Measurements from ENCODE around the gene CARHSP1. TPM values are rescaled to one million over a fixed set of nuclear protein-coding genes. Genes with fewer than 3 reads are reported as not detected.

The CARHSP1 gene
- polyA plus RNA-seq, 1 of the 3 experiments (the other 2 are of a cell fraction), result 93.6 TPM

DNA sequence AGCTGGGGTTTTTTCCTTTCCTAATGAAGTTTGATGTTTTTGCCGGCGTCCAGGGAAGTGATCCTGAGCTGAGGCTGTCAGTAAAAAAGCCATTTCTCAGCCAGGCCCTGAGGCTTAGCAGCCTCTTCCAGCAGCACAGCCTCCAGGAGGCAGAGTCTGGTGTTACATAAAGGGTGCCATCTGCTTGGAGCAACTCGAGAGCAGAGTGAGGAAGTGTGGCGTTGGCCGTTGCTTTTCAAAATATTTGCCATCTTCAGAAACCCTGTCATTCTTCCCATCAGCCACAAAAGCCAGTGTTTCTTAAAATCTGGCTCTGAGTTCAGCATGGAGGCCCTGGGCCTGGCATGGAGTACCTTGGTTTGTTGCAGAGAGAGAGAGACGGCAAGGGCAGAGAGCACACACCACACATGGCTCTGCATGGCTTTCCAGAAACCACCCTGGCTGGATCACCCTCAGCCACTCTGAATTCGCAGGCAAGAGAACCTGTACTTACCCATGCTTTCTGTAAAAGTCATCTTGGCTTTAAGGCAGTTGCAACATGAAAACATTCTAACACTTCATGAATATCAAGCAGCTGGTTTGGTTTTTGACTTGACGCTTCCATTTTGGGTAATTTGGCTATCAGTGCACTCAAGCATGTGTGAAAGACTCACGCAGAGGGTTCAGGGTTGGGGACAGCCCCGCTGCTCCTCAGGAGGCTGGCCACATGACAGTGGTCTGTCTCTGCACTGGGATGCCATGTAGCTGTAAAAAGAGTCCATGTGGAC is 50.1 kb downstream of the CARHSP1 start:
- DNase-seq, result no peak
- Histone ChIP-seq H3K9me2 (no peaks in the 10 kb centered on the region), H4K20me1 (ENCODE audit: insufficient read depth) (no peaks in the 10 kb centered on the region), H2AFZ (ENCODE audit: low read depth) (no peak overlapping the region), H3K27ac (ENCODE audit: low read depth in 2 of 2, low read length in 1 of 2) (peak overlapping the region in 1 of 2 experiments; percentile 17; a peak in 1 of 4 replicates), H3K9ac (no peak overlapping the region), H3K36me3 (replicated peaks in 1 of 2; ENCODE audit: control insufficient read depth in 1 of 2, insufficient read depth in 2 of 2, low read length in 1 of 2) (peaks cover 65 to 77% of the 10 kb centered on the region in 2 experiments), H3K4me1 (ENCODE audit: control insufficient read depth in 1 of 2, insufficient read depth in 2 of 2, low read depth in 1 of 2, low read length in 1 of 2) (peaks cover 0 to 12% of the 10 kb centered on the region in 2 experiments; a peak in 3 of 4 replicates), H3K4me2 (no peak overlapping the region), H3F3A (replicated peaks; ENCODE audit: insufficient read depth) (peaks cover 4% of the 10 kb centered on the region), H3K9me3 (no peaks in the 10 kb centered on the region), H3K27me3 (ENCODE audit: insufficient read depth) (no peaks in the 10 kb centered on the region), H3K4me3 (ENCODE audit: low read depth in 2 of 2, low read length in 1 of 2) (no peak overlapping the region), H3K79me2 (ENCODE audit: insufficient read depth) (peaks cover 47% of the 10 kb centered on the region; the same call in 1 of the 2 replicates)
- CTCF ChIA-PET, result interaction anchor here (1.1 kb wide), 1 partner anchor 61 kb away, joined by 6 read pairs; no protein-coding TSS in a partner anchor
- WGBS (ENCODE audit: low lambda C conversion rate), result 89% methylated on average over 9 of the region's 10 CpGs
- POLR2A ChIA-PET, result interaction anchor here (0.9 to 3.1 kb wide), 2 partner anchors 9 kb away, joined by 3 to 12 read pairs; no protein-coding TSS in a partner anchor
- TF ChIP-seq, protein P1, sequence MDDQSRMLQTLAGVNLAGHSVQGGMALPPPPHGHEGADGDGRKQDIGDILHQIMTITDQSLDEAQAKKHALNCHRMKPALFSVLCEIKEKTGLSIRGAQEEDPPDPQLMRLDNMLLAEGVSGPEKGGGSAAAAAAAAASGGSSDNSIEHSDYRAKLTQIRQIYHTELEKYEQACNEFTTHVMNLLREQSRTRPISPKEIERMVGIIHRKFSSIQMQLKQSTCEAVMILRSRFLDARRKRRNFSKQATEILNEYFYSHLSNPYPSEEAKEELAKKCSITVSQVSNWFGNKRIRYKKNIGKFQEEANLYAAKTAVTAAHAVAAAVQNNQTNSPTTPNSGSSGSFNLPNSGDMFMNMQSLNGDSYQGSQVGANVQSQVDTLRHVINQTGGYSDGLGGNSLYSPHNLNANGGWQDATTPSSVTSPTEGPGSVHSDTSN (IDR thresholded peaks at IDR 0.05), result no peak
- TF ChIP-seq, protein P2, sequence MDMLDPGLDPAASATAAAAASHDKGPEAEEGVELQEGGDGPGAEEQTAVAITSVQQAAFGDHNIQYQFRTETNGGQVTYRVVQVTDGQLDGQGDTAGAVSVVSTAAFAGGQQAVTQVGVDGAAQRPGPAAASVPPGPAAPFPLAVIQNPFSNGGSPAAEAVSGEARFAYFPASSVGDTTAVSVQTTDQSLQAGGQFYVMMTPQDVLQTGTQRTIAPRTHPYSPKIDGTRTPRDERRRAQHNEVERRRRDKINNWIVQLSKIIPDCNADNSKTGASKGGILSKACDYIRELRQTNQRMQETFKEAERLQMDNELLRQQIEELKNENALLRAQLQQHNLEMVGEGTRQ (IDR thresholded peaks at IDR 0.05; ENCODE audit: borderline replicate concordance, low read depth, low read length), result no peak
- TF ChIP-seq MXI1 (IDR thresholded peaks at IDR 0.05; ENCODE audit: low read depth, low read length) (no peak), JUND (IDR thresholded peaks at IDR 0.05) (no peak), FOXM1 (IDR thresholded peaks at IDR 0.05; ENCODE audit: low read depth) (no peak), RFX5 (IDR thresholded peaks at IDR 0.05; ENCODE audit: low read length) (no peak), FOXJ3 (CRISPR knock-in tag; IDR thresholded peaks at IDR 0.05) (no peak)

DNA sequence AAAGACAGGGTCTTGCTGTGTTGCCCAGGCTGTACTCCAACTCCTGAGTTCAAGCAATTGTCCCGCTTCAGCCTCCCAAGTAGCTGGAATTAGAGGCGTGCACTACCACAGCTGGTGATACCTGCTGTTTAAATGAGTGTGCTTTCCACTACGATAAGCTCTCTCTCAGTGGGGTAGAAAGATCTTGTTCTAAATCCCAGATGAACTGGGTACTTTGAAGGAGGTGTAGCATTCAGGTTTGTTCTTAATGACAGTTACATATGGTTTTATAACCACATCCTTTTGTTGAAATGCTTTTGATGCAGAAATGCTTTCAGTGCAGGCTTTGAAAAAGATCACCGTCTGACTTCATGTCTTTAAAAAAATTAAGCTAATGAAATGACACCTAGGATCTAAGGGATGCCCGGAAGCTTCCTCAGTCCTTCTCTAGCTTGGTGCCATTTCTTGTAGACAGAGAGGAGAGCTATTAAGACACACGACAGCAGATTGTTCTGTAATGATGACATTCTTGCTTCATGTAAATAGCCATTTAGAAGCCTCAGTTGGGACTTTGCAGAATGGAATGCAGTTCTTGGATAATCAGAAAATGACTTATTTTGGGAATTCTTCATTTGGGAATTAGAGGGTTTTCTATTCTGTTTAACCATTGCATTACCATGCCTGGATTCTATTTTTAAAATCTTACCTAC is 51.7 kb downstream of the CARHSP1 start:
- DNase-seq, result no peak
- Histone ChIP-seq H3K9me2 (no peaks in the 10 kb centered on the region), H3F3A (replicated peaks; ENCODE audit: insufficient read depth) (peaks cover 3% of the 10 kb centered on the region), H3K4me2 (no peak overlapping the region), H3K4me1 (ENCODE audit: control insufficient read depth in 1 of 2, insufficient read depth in 2 of 2, low read depth in 1 of 2, low read length in 1 of 2) (peaks cover 0 to 19% of the 10 kb centered on the region in 2 experiments; a peak in 1 of 4 replicates), H3K27ac (ENCODE audit: low read depth in 2 of 2, low read length in 1 of 2) (no peak overlapping the region), H3K79me2 (ENCODE audit: insufficient read depth) (peaks cover 39% of the 10 kb centered on the region; the same call in 1 of the 2 replicates), H3K36me3 (replicated peaks in 1 of 2; ENCODE audit: control insufficient read depth in 1 of 2, insufficient read depth in 2 of 2, low read length in 1 of 2) (peaks cover 68 to 77% of the 10 kb centered on the region in 2 experiments), H4K20me1 (ENCODE audit: insufficient read depth) (no peaks in the 10 kb centered on the region), H2AFZ (ENCODE audit: low read depth) (no peak overlapping the region), H3K27me3 (ENCODE audit: insufficient read depth) (no peaks in the 10 kb centered on the region), H3K9me3 (no peaks in the 10 kb centered on the region), H3K4me3 (ENCODE audit: low read depth in 2 of 2, low read length in 1 of 2) (no peak overlapping the region), H3K9ac (no peak overlapping the region)
- POLR2A ChIA-PET, result no interaction called here
- CTCF ChIA-PET, result interaction anchor here (1.0 kb wide), 1 partner anchor 63 kb away, joined by 4 read pairs; no protein-coding TSS in a partner anchor
- 90% methylated on average over 6 of the region's 6 CpGs for WGBS (ENCODE audit: low lambda C conversion rate)
- TF ChIP-seq, protein P2 (IDR thresholded peaks at IDR 0.05; ENCODE audit: borderline replicate concordance, low read depth, low read length), result no peak
- TF ChIP-seq, protein P3, sequence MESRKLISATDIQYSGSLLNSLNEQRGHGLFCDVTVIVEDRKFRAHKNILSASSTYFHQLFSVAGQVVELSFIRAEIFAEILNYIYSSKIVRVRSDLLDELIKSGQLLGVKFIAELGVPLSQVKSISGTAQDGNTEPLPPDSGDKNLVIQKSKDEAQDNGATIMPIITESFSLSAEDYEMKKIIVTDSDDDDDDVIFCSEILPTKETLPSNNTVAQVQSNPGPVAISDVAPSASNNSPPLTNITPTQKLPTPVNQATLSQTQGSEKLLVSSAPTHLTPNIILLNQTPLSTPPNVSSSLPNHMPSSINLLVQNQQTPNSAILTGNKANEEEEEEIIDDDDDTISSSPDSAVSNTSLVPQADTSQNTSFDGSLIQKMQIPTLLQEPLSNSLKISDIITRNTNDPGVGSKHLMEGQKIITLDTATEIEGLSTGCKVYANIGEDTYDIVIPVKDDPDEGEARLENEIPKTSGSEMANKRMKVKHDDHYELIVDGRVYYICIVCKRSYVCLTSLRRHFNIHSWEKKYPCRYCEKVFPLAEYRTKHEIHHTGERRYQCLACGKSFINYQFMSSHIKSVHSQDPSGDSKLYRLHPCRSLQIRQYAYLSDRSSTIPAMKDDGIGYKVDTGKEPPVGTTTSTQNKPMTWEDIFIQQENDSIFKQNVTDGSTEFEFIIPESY (IDR thresholded peaks at IDR 0.05; ENCODE audit: borderline replicate concordance, low read depth), result no peak
- TF ChIP-seq MEF2A (IDR thresholded peaks at IDR 0.05; ENCODE audit: borderline replicate concordance, low read depth) (no peak), TAF1 (IDR thresholded peaks at IDR 0.05; ENCODE audit: borderline replicate concordance, low read depth, low read length) (no peak), NRF1 (IDR thresholded peaks at IDR 0.05; ENCODE audit: low read depth, low read length) (no peak), EP300 (IDR thresholded peaks at IDR 0.05; ENCODE audit: borderline replicate concordance in 1 of 2, low read depth in 1 of 2, low read length in 1 of 2) (no peak), JUND (IDR thresholded peaks at IDR 0.05) (no peak), GATA2 (CRISPR knock-in tag; IDR thresholded peaks at IDR 0.05) (no peak), TCF12 (IDR thresholded peaks at IDR 0.05) (no peak)
- TF ChIP-seq, protein P4, sequence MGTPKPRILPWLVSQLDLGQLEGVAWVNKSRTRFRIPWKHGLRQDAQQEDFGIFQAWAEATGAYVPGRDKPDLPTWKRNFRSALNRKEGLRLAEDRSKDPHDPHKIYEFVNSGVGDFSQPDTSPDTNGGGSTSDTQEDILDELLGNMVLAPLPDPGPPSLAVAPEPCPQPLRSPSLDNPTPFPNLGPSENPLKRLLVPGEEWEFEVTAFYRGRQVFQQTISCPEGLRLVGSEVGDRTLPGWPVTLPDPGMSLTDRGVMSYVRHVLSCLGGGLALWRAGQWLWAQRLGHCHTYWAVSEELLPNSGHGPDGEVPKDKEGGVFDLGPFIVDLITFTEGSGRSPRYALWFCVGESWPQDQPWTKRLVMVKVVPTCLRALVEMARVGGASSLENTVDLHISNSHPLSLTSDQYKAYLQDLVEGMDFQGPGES (IDR thresholded peaks at IDR 0.05; ENCODE audit: low read depth, low read length), result no peak

Measured in SK-N-SH (cell line).